ENCODE measurements around the gene DKK3.

Gene DKK3

GRCh38 chr11:11964774-11965150 is 43.7 kb downstream of the DKK3 start:
- peaks cover 12% of the 10 kb centered on the region for H3K4me1 ChIP-seq (ENCODE audit: insufficient read depth, low read length)
- no peaks in the 10 kb centered on the region for H3K27me3 ChIP-seq (ENCODE audit: insufficient read depth, low read length, poor library complexity)
- H3K9me3 ChIP-seq (ENCODE audit: insufficient read depth, low read length, severe bottlenecking), result no peaks in the 10 kb centered on the region
- H2AFZ ChIP-seq (ENCODE audit: low read depth, low read length), result no peak overlapping the region
- DNase-seq, result no peak
- no peak overlapping the region for H3K4me2 ChIP-seq (ENCODE audit: insufficient read depth, low read length)
- H3K9ac ChIP-seq (ENCODE audit: low read depth, low read length), result no peak overlapping the region
- peaks cover 7% of the 10 kb centered on the region; the same call in 1 of the 2 replicates for H4K20me1 ChIP-seq (ENCODE audit: insufficient read depth, low read length)
- no peak overlapping the region for H3K27ac ChIP-seq (ENCODE audit: low read length)
- no peak overlapping the region for H3K4me3 ChIP-seq (ENCODE audit: low read depth in 1 of 2, low read length in 2 of 2)
- TF ChIP-seq, protein P1, sequence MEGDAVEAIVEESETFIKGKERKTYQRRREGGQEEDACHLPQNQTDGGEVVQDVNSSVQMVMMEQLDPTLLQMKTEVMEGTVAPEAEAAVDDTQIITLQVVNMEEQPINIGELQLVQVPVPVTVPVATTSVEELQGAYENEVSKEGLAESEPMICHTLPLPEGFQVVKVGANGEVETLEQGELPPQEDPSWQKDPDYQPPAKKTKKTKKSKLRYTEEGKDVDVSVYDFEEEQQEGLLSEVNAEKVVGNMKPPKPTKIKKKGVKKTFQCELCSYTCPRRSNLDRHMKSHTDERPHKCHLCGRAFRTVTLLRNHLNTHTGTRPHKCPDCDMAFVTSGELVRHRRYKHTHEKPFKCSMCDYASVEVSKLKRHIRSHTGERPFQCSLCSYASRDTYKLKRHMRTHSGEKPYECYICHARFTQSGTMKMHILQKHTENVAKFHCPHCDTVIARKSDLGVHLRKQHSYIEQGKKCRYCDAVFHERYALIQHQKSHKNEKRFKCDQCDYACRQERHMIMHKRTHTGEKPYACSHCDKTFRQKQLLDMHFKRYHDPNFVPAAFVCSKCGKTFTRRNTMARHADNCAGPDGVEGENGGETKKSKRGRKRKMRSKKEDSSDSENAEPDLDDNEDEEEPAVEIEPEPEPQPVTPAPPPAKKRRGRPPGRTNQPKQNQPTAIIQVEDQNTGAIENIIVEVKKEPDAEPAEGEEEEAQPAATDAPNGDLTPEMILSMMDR (IDR thresholded peaks at IDR 0.05; ENCODE audit: borderline replicate concordance, extremely low read depth, low read length, poor library complexity, severe bottlenecking), result no peak
- TF ChIP-seq EZH2 (IDR thresholded peaks at IDR 0.05; ENCODE audit: borderline replicate concordance, low read depth, low read length, severe bottlenecking), result no peak
- no peaks in the 10 kb centered on the region for H3K36me3 ChIP-seq (ENCODE audit: insufficient read depth, low read length)
- ATAC-seq (ENCODE audit: insufficient read depth, low read depth), result no peak
- no peaks in the 10 kb centered on the region for H3K79me2 ChIP-seq (ENCODE audit: insufficient read depth, low read length)

DNA sequence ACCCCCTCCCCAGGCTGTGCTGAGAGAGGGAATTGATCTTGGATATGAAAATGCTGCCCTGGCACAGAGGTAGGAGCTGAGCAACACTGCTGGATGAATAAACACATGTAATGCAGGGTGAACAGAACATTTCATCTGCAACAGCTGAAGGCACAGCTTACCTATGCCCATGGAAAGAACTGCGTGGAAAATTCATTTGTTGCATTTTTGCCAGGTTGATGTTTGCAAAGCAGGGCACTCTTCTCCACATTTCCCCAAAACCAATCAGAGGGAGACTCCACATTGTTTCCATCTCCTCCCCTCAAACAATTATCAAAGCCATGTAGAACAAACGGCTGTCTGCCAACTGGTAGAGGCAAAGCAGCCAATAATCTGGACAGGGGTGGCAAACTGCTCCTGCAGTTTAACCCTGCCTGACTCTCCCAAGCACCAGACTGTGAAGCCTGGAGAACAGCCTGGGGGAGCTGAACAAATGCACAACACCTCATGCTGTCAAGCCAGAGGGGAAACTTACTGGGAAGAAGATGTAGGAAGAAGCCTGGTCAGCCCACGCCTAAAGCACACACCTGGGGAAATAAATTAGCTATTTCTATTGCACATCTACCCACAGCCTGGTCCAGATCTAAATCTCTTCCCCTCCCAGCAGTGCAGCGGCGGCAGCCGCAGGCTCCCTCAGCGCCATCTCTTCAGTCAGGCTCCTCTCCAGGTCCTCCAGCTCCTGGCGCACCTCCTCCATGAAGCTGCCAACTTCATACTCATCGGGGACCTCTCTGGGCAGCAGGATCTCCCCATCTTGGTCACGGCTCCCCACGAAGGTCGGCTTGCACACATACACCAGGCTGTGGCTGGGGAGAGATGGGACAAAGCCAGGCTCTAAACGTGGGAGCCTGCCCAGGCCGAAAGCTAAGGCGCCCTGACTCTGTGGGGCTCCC is 44.3 kb downstream of the DKK3 start:
- Histone ChIP-seq H4K20me1 (ENCODE audit: insufficient read depth, low read length) (peaks cover 7% of the 10 kb centered on the region; the same call in 1 of the 2 replicates), H3K36me3 (ENCODE audit: insufficient read depth, low read length) (no peaks in the 10 kb centered on the region)
- no peak for ATAC-seq (ENCODE audit: insufficient read depth, low read depth)

GRCh38 chr11:11963067-11963466 is 45.4 kb downstream of the DKK3 start:
- ATAC-seq (ENCODE audit: insufficient read depth, low read depth), result no peak

More for the DNA sequence above, 44.3 kb downstream of the DKK3 start:
- Histone ChIP-seq H3K4me1 (ENCODE audit: insufficient read depth, low read length) (peaks cover 15% of the 10 kb centered on the region), H3K4me2 (ENCODE audit: insufficient read depth, low read length) (no peak overlapping the region), H3K9ac (ENCODE audit: low read depth, low read length) (no peak overlapping the region), H2AFZ (ENCODE audit: low read depth, low read length) (no peak overlapping the region), H3K27me3 (ENCODE audit: insufficient read depth, low read length, poor library complexity) (no peaks in the 10 kb centered on the region), H3K27ac (ENCODE audit: low read length) (no peak overlapping the region), H3K9me3 (ENCODE audit: insufficient read depth, low read length, severe bottlenecking) (no peaks in the 10 kb centered on the region), H3K4me3 (ENCODE audit: low read depth in 1 of 2, low read length in 2 of 2) (no peak overlapping the region), H3K79me2 (ENCODE audit: insufficient read depth, low read length) (no peaks in the 10 kb centered on the region)
- TF ChIP-seq, protein P1 (IDR thresholded peaks at IDR 0.05; ENCODE audit: borderline replicate concordance, extremely low read depth, low read length, poor library complexity, severe bottlenecking), result no peak
- no peak for TF ChIP-seq EZH2 (IDR thresholded peaks at IDR 0.05; ENCODE audit: borderline replicate concordance, low read depth, low read length, severe bottlenecking)
- DNase-seq, result no peak

More at GRCh38 chr11:11963067-11963466, 45.4 kb downstream of the DKK3 start:
- Histone ChIP-seq H2AFZ (ENCODE audit: low read depth, low read length) (no peak overlapping the region), H4K20me1 (ENCODE audit: insufficient read depth, low read length) (peaks cover 7% of the 10 kb centered on the region; the same call in 1 of the 2 replicates), H3K4me1 (ENCODE audit: insufficient read depth, low read length) (peaks cover 15% of the 10 kb centered on the region), H3K4me3 (ENCODE audit: low read depth in 1 of 2, low read length in 2 of 2) (no peak overlapping the region), H3K36me3 (ENCODE audit: insufficient read depth, low read length) (peaks cover 6% of the 10 kb centered on the region; the same call in 1 of the 2 replicates), H3K4me2 (ENCODE audit: insufficient read depth, low read length) (no peak overlapping the region), H3K27ac (ENCODE audit: low read length) (no peak overlapping the region), H3K9ac (ENCODE audit: low read depth, low read length) (no peak overlapping the region), H3K9me3 (ENCODE audit: insufficient read depth, low read length, severe bottlenecking) (no peaks in the 10 kb centered on the region), H3K79me2 (ENCODE audit: insufficient read depth, low read length) (no peaks in the 10 kb centered on the region), H3K27me3 (ENCODE audit: insufficient read depth, low read length, poor library complexity) (no peaks in the 10 kb centered on the region)
- DNase-seq, result no peak
- TF ChIP-seq EZH2 (IDR thresholded peaks at IDR 0.05; ENCODE audit: borderline replicate concordance, low read depth, low read length, severe bottlenecking), result no peak
- TF ChIP-seq, protein P1 (IDR thresholded peaks at IDR 0.05; ENCODE audit: borderline replicate concordance, extremely low read depth, low read length, poor library complexity, severe bottlenecking), result no peak
